Activated T-cell treated with anti-CD3 and anti-CD28 coated beads, Interleukin-2, amount 50 U/mL, for 72 hours (primary cell): ENCODE measurements around the gene MKS1. TPM values are rescaled to one million over a fixed set of nuclear protein-coding genes. Genes with fewer than 3 reads are reported as not detected.

Source experiments
- ATAC-seq, 2 donors: fragments of 150-1000 bp; cut with Tn5 transposase; replicated peaks in 1 of 2; 2 replicates each; pipeline ENCODE4 v1.10.0; 2021; ENCODE audit warnings: moderate library complexity in 2 of 2, mild to moderate bottlenecking in 1 of 2
- DNase-seq, 2 donors: peaks; one replicate each; pipeline ENCODE4 v3.0.0; 2021 to 2022; ENCODE audit warnings: mixed read lengths in 1 of 2
- H3K27ac Mint-ChIP-seq: one replicate; pipeline ENCODE4 v1.8.0; 2022; ENCODE audit warnings: mild to moderate bottlenecking, moderate library complexity, mixed read lengths
- H3K27me3 Mint-ChIP-seq: one replicate; pipeline ENCODE4 v1.8.0; 2022; ENCODE audit warnings: low read depth, mixed read lengths
- H3K36me3 Mint-ChIP-seq, 2 donors: one replicate each; pipeline ENCODE4 v1.8.0; 2022; ENCODE audit warnings: mixed read lengths in 2 of 2, mild to moderate bottlenecking in 1 of 2; ENCODE audit not compliant: insufficient read depth in 2 of 2
- H3K4me1 Mint-ChIP-seq: one replicate; pipeline ENCODE4 v1.8.0; 2022; ENCODE audit warnings: low read depth, mixed read lengths
- H3K4me3 Mint-ChIP-seq, 2 donors: one replicate each; pipeline ENCODE4 v1.8.0; 2022; ENCODE audit warnings: mild to moderate bottlenecking in 2 of 2, mixed read lengths in 2 of 2, moderate library complexity in 2 of 2
- H3K9me3 Mint-ChIP-seq, 2 donors: one replicate each; pipeline ENCODE4 v1.8.0; 2022; ENCODE audit warnings: mixed read lengths in 2 of 2
- total RNA-seq, 2 donors: library from RNA; stranded (reverse); gene quantifications; one replicate each; pipeline ENCODE4 v1.2.3, GENCODE V29; 2022

MKS1 gene
- total RNA-seq, 2 donors from 2014 or later = 25.7 to 35.2 TPM

DNA sequence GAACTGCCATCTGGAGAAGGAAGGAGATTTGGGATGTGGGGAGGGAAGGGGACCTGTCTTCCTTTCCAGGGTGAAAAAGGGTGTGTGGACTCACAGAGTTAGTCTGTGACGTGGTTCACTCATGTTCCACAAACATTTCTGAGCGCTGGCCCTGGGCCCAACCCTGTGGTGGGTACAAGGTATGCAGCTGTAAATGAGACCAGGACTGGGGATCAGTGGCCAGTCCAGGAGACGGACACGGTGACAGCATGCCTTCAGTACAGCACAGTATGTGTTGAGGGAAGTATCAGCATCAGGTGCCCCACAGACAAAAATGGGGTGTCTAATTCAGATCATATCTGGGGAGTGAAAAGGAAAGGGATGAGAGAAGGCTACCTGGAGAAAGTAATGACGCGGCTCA lies 32.0 kb downstream of the MKS1 start:
- no peak overlapping the region for H3K4me3 Mint-ChIP-seq
- ATAC-seq (no peak), DNase-seq (no peak)
- H3K27me3 Mint-ChIP-seq = peaks cover 12% of the 10 kb centered on the region
- H3K4me1 Mint-ChIP-seq = no peaks in the 10 kb centered on the region
- H3K27ac Mint-ChIP-seq = no peak overlapping the region
- no peaks in the 10 kb centered on the region for H3K36me3 Mint-ChIP-seq
- H3K9me3 Mint-ChIP-seq = no peaks in the 10 kb centered on the region

- ATAC-seq = no peak
- Mint-ChIP-seq H3K4me3 (no peak overlapping the region), H3K4me1 (no peaks in the 10 kb centered on the region), H3K36me3 (no peaks in the 10 kb centered on the region), H3K27ac (no peak overlapping the region), H3K9me3 (no peaks in the 10 kb centered on the region), H3K27me3 (peaks cover 12% of the 10 kb centered on the region)
- DNase-seq = no peak
These were observed 32.5 kb downstream of the MKS1 start for GRCh38 chr17:58186591-58186990.

GRCh38 chr17:58184986-58185761 lies 33.9 kb downstream of the MKS1 start:
- no peaks in the 10 kb centered on the region for H3K36me3 Mint-ChIP-seq
- H3K4me3 Mint-ChIP-seq = no peak overlapping the region
- peaks cover 5% of the 10 kb centered on the region for H3K27me3 Mint-ChIP-seq
- H3K4me1 Mint-ChIP-seq = no peaks in the 10 kb centered on the region
- H3K9me3 Mint-ChIP-seq = no peaks in the 10 kb centered on the region
- ATAC-seq = no peak
- no peak overlapping the region for H3K27ac Mint-ChIP-seq
- no peak for DNase-seq

- Mint-ChIP-seq H3K27me3 (no peaks in the 10 kb centered on the region), H3K9me3 (no peaks in the 10 kb centered on the region), H3K36me3 (no peaks in the 10 kb centered on the region), H3K4me3 (no peak overlapping the region), H3K4me1 (no peaks in the 10 kb centered on the region), H3K27ac (no peak overlapping the region)
- ATAC-seq (no peak), DNase-seq (no peak)
These were observed 34.6 kb downstream of the MKS1 start for GRCh38 chr17:58184308-58184985.

DNA sequence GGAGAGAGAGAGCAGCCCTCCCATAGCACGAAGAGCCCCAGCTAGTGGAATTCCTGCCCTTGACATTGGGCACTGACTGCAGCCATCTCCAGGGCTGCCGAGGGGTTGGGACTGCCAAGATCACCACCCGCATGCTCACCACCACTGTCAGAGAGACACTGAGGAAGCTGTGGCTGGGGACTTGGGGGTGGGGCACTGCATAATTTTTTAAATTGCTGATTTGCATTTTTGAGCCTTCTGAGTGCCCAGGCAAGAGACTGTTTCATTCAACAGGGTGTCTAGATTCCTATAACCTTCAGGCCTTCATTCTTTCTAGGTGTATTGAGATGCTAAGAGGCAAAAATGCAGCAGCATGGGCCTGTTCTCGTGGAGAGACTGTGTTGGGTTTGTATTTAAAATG lies 35.5 kb downstream of the MKS1 start:
- Mint-ChIP-seq H3K4me1 (no peaks in the 10 kb centered on the region), H3K9me3 (no peaks in the 10 kb centered on the region), H3K27ac (no peak overlapping the region), H3K4me3 (no peak overlapping the region), H3K36me3 (no peaks in the 10 kb centered on the region), H3K27me3 (no peaks in the 10 kb centered on the region)
- DNase-seq = no peak
- ATAC-seq = no peak

DNA sequence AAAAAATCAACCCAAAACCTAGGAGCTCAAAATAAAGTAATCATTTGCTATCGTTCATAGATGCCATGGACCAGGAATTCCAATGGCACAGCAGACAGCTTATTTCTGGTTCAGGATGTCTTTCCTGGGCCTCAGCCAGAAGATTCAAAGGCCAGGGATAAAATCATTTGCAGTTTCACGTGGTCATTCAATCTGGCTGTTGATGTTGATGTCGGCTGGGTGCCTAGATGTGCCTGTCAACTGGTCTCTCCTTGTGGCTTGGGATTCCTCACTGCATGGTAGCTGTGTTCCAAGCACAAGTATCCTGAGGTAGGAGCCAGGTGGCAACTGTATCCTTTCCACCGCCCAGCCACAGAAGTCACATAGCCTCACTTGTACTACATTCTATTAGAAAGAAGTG lies 37.3 kb downstream of the MKS1 start:
- H3K4me3 Mint-ChIP-seq = no peak overlapping the region
- no peak overlapping the region for H3K27ac Mint-ChIP-seq
- no peaks in the 10 kb centered on the region for H3K4me1 Mint-ChIP-seq
- no peak for DNase-seq
- no peaks in the 10 kb centered on the region for H3K36me3 Mint-ChIP-seq
- no peaks in the 10 kb centered on the region for H3K27me3 Mint-ChIP-seq
- no peaks in the 10 kb centered on the region for H3K9me3 Mint-ChIP-seq
- ATAC-seq = no peak

- H3K9me3 Mint-ChIP-seq = no peaks in the 10 kb centered on the region
- no peak for ATAC-seq
These were observed 42.9 kb downstream of the MKS1 start for GRCh38 chr17:58176200-58176599.

GRCh38 chr17:58174871-58175270 lies 44.2 kb downstream of the MKS1 start:
- ATAC-seq (no peak), DNase-seq (no peak)
- H3K9me3 Mint-ChIP-seq = no peaks in the 10 kb centered on the region
- H3K27me3 Mint-ChIP-seq = no peaks in the 10 kb centered on the region
- no peaks in the 10 kb centered on the region for H3K36me3 Mint-ChIP-seq
- peaks cover 25% of the 10 kb centered on the region for H3K4me1 Mint-ChIP-seq
- H3K27ac Mint-ChIP-seq = no peak overlapping the region
- H3K4me3 Mint-ChIP-seq = no peak overlapping the region

More at GRCh38 chr17:58176200-58176599, 42.9 kb downstream of the MKS1 start:
- Mint-ChIP-seq H3K27ac (no peak overlapping the region), H3K4me3 (no peak overlapping the region), H3K36me3 (no peaks in the 10 kb centered on the region), H3K4me1 (peaks cover 15% of the 10 kb centered on the region), H3K27me3 (no peaks in the 10 kb centered on the region)
- DNase-seq = no peak

GRCh38 chr17:58172369-58173071 lies 46.5 kb downstream of the MKS1 start:
- peaks cover 30% of the 10 kb centered on the region for H3K4me1 Mint-ChIP-seq
- H3K27ac Mint-ChIP-seq = no peak overlapping the region
- H3K4me3 Mint-ChIP-seq = peak overlapping the region in 1 of 2 donors; percentile 13
- ATAC-seq (peak; percentile 79), DNase-seq (peak; percentile 42 to 45)
- peaks cover 0 to 2% of the 10 kb centered on the region in 2 donors for H3K9me3 Mint-ChIP-seq
- H3K27me3 Mint-ChIP-seq = no peaks in the 10 kb centered on the region
- H3K36me3 Mint-ChIP-seq = no peaks in the 10 kb centered on the region

DNA sequence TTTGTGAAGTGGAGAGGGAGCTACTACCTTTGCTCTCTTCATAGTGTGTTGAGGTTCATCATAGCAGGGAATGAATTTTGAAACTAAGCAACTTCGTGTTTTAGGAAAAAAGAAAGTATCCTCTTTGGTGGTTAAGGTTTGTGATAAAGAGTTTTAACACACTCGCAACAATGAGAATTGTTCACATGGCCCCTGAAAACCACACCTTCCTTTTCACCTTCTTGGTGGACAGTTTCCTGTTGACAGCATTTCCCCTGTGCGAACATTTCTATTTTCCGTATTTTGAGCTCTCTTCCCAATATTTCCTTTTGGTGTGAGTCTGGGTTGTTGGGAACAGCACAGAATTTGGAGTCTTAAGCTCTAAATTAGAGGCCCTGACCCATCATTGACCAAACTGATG lies 48.4 kb downstream of the MKS1 start:
- no peak for DNase-seq
- no peak for ATAC-seq
- peaks cover 30% of the 10 kb centered on the region for H3K4me1 Mint-ChIP-seq
- no peaks in the 10 kb centered on the region for H3K36me3 Mint-ChIP-seq
- peak overlapping the region; percentile 35 for H3K27ac Mint-ChIP-seq
- H3K9me3 Mint-ChIP-seq = peaks cover 0 to 2% of the 10 kb centered on the region in 2 donors
- peak overlapping the region in 1 of 2 donors; percentile 47 for H3K4me3 Mint-ChIP-seq
- H3K27me3 Mint-ChIP-seq = no peaks in the 10 kb centered on the region

DNA sequence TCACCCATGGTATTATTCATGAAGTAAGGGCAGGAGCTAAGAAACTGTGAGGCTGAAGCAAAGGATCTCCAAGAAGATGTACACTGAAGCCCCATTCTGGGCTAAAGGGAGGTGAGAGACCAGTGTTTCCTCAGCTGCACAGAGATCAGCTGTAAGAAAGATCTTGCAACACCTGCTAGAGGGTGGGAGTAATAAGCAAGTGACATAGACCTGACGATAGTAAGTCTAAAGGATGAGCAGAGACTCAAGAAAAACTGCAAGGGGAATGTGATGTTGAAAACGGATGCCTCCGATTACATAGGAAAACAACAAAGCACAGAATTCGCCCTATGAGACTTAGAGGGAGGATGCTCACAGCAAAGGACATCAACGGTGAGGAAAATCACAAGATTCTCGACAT lies 52.4 kb downstream of the MKS1 start, which contains the start of gene OR4D2:
Gene OR4D2, plus strand, starts transcription at position 301 of the 400 bp plus-strand sequence. CDS start 2,674 bp downstream, outside the sequence.
- peaks cover 0 to 2% of the 10 kb centered on the region in 2 donors for H3K9me3 Mint-ChIP-seq
- DNase-seq (no peak), ATAC-seq (no peak)
- H3K4me3 Mint-ChIP-seq = no peak within 1 kb of the TSS
- H3K27me3 Mint-ChIP-seq = no peaks in the 10 kb centered on the region
- H3K27ac Mint-ChIP-seq = peak within 1 kb of the TSS; percentile 52
- H3K4me1 Mint-ChIP-seq = peaks cover 19% of the 10 kb centered on the region
- H3K36me3 Mint-ChIP-seq = no peaks in the 10 kb centered on the region

DNA sequence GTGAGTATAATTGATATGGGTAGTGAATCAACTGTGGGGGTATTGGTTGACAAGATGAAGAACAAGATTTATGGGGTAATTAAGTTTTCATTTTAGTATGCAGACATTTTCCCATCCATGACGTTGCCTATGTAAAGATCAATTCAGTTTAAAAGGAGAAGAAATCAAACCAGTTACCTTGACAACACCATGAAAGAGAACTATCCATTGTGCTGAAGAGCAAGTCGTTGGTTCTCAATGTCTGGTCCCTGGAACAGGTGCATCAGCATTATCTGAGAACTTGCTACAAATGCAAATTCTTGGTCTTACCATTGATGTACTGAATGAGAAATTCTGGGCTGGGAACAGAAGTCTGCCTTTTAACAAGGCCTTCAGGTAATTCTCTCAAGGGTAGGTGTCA lies 53.1 kb downstream of the MKS1 start:
- Mint-ChIP-seq H3K4me3 (no peak overlapping the region), H3K27ac (peak overlapping the region; percentile 31), H3K27me3 (no peaks in the 10 kb centered on the region), H3K9me3 (peaks cover 0 to 2% of the 10 kb centered on the region in 2 donors), H3K36me3 (no peaks in the 10 kb centered on the region), H3K4me1 (peaks cover 15% of the 10 kb centered on the region)
- ATAC-seq = no peak
- DNase-seq = no peak

- ATAC-seq = no peak
- H3K4me3 Mint-ChIP-seq = no peak overlapping the region
These were observed 57.5 kb downstream of the MKS1 start for GRCh38 chr17:58161566-58161965.

More at GRCh38 chr17:58161566-58161965, 57.5 kb downstream of the MKS1 start:
- Mint-ChIP-seq H3K9me3 (no peaks in the 10 kb centered on the region), H3K4me1 (peaks cover 9% of the 10 kb centered on the region), H3K36me3 (no peaks in the 10 kb centered on the region), H3K27me3 (no peaks in the 10 kb centered on the region), H3K27ac (no peak overlapping the region)
- DNase-seq = no peak
